K562 treated with DMSO at 1 percent for 24 hours (cell line): ENCODE measurements around the gene DDX39B. TPM values are rescaled to one million over a fixed set of nuclear protein-coding genes. Genes with fewer than 3 reads are reported as not detected.

Source experiments
- total RNA-seq: library from RNA; unstranded; fragments of 300-600 nt; gene quantifications from 2 replicates; pipeline ENCODE4 v1.2.3, GENCODE V29; 2022; ENCODE audit warnings: low read depth; ENCODE audit not compliant: insufficient read depth

Gene DDX39B
- 156 and 175 TPM in 2 replicates for total RNA-seq

GRCh38 chr6:31541658-31542521 lies at the start of gene DDX39B:
Gene DDX39B, minus strand, starts transcription at chr6:31542003. Its CDS starts 1,471 bp downstream, at chr6:31540532.

DNA sequence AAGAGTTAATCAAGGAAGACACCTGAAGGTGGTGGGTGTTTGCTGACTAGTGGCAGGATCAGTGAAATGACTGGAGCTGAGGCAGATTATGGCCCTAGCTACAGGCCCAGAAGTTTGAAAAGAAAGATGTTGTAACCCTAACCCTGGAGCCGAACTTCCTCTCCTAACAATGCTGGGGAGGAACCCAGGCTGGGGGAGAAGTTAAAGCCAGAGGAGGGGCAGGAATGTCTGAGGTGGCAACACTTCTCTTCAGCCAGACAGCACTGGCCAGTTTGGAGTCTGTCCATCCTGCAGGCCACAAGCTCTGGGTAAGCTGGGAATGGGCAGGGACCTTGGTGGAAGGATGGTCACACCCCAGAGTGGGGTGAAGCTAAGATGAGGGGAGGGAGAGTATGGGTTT lies 44.2 kb upstream of the DDX39B start, which contains the start of gene LST1:
TSS of gene LST1 (plus strand) at position 270 of the 400 bp plus-strand sequence. CDS start 1,023 bp downstream, outside the sequence.

DNA sequence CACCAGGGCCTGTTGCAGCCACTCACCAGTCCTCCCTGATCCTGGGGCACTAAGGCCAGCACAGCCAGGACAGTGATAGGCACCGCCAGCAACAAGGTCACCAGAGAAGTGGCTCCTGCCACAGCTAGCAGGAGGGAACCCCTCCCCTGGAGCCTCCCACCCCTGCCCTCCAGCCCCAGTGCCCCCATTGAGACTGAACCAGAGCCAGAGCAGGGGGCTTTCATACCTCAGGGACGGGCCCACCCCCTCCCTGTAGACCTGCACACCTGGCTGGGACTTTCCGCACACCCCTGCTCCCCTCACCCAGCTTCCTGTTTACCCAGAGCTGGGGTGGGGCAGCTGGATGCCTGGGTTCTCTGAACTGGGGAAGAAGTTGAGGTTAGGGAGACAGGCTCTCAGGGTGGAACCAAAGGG lies 40.4 kb upstream of the DDX39B start, which contains the start of gene LTB:
TSS of gene LTB (minus strand) at position 195 of the 414 bp plus-strand sequence. CDS start at position 188, 7 bp downstream.

DNA sequence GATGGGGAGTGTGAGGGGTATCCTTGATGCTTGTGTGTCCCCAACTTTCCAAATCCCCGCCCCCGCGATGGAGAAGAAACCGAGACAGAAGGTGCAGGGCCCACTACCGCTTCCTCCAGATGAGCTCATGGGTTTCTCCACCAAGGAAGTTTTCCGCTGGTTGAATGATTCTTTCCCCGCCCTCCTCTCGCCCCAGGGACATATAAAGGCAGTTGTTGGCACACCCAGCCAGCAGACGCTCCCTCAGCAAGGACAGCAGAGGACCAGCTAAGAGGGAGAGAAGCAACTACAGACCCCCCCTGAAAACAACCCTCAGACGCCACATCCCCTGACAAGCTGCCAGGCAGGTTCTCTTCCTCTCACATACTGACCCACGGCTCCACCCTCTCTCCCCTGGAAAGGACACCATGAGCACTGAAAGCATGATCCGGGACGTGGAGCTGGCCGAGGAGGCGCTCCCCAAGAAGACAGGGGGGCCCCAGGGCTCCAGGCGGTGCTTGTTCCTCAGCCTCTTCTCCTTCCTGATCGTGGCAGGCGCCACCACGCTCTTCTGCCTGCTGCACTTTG lies 33.6 kb upstream of the DDX39B start, which contains the start of gene TNF:
TSS of gene TNF (plus strand) at position 231 of the 567 bp plus-strand sequence. CDS start at position 408, 177 bp downstream.

DNA sequence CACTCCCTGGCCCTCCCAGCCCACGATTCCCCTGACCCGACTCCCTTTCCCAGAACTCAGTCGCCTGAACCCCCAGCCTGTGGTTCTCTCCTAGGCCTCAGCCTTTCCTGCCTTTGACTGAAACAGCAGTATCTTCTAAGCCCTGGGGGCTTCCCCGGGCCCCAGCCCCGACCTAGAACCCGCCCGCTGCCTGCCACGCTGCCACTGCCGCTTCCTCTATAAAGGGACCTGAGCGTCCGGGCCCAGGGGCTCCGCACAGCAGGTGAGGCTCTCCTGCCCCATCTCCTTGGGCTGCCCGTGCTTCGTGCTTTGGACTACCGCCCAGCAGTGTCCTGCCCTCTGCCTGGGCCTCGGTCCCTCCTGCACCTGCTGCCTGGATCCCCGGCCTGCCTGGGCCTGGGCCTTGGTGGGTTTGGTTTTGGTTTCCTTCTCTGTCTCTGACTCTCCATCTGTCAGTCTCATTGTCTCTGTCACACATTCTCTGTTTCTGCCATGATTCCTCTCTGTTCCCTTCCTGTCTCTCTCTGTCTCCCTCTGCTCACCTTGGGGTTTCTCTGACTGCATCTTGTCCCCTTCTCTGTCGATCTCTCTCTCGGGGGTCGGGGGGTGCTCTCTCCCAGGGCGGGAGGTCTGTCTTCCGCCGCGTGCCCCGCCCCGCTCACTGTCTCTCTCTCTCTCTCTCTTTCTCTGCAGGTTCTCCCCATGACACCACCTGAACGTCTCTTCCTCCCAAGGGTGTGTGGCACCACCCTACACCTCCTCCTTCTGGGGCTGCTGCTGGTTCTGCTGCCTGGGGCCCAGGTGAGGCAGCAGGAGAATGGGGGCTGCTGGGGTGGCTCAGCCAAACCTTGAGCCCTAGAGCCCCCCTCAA lies 30.5 kb upstream of the DDX39B start, which contains the start of gene LTA:
TSS of gene LTA (plus strand) at position 249 of the 871 bp plus-strand sequence. CDS start at position 703, 454 bp downstream.

GRCh38 chr6:31546958-31547726 lies 5.3 kb upstream of the DDX39B start, which contains the start of gene NFKBIL1:
Gene NFKBIL1, plus strand, starts transcription at chr6:31547608. Its CDS starts 87 bp downstream, at chr6:31547695.

DNA sequence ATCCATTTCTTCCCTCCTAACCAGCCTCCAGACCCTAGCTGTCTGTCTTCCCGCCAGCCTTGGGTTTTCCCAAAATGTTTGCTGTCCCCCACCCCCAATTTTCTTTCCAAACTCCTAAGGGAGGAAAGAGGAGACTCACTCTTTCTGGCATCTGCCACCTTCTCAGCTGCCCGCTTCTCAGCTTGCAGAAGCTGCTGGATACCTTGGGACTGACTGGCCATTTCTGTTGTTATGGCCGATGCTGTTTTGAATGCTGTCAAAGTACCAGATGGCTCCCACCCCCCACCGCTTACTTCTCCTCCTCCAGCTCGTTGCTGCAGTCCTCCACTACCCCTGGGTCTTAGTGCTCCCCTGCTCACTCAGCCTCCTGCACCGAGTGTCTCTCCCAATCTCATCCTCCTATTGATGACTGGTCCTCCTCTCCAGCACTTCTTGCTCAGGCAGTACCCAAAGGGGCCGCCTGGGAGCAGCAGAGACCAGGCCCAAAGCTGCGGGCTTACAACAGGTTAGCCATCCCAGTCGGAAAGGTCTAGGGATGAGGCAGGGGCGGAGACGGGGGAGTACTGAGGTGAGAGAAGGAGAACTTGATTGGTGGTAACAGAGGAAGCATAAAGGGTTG lies 4.6 kb upstream of the DDX39B start, which contains the start of gene ATP6V1G2:
TSS of gene ATP6V1G2 (minus strand) at position 270 of the 619 bp plus-strand sequence. CDS start at position 221, 49 bp downstream.

DNA sequence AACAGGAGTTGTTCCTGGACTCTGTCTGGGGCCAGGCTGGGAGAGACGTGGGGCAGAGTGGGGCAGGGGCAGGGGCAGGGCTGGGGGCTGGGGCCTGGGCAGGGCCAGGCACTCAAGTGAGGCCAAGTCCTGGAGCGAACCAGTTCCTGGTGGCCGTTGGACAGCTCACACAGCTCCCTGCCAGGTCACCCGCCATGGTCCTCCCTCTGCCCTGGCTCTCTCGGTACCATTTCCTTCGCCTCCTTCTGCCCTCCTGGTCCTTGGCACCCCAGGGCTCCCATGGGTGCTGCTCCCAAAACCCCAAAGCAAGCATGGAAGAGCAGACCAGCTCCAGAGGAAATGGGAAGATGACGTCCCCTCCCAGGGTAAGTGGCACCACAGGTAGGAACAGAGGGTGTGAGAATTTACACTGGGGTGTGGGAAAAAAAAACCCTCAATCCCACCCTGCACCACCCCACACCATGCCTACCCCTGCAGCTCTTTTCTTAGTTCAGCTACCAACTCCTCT lies 12.9 kb downstream of the DDX39B start, which contains the start of gene MCCD1:
TSS of gene MCCD1 (plus strand) at position 142 of the 508 bp plus-strand sequence. CDS start at position 195, 53 bp downstream.

GRCh38 chr6:31497531-31498476 lies 44.0 kb downstream of the DDX39B start, which contains the start of gene MICB:
Gene MICB, plus strand, starts transcription at chr6:31498145. Its CDS starts 49 bp downstream, at chr6:31498194.

Other genes starting within 250 kb of the DDX39B start
- gene HLA-B, start 184.8 kb downstream of the DDX39B start, total RNA-seq = 11.8 and 12.1 TPM in 2 replicates
- 27.3 and 32.0 TPM in 2 replicates for gene MICA, start 138.4 kb downstream of the DDX39B start, total RNA-seq
- 27.4 and 28.7 TPM in 2 replicates for gene MICB, start 43.9 kb downstream of the DDX39B start, total RNA-seq
- gene MCCD1, start 13.0 kb downstream of the DDX39B start, total RNA-seq = not detected in 2 replicates
- not detected in 2 replicates for gene ATP6V1G2, start 4.6 kb upstream of the DDX39B start, total RNA-seq
- 78.2 and 92.3 TPM in 2 replicates for gene NFKBIL1, start 5.6 kb upstream of the DDX39B start, total RNA-seq
- gene LTA, start 30.3 kb upstream of the DDX39B start, total RNA-seq = 0.42 TPM in 1 of 2 replicates, not detected in the other
- gene TNF, start 33.6 kb upstream of the DDX39B start, total RNA-seq = 0.32 and 0.80 TPM in 2 replicates
- gene LTB, start 40.4 kb upstream of the DDX39B start, total RNA-seq = 2.1 TPM in 1 of 2 replicates, not detected in the other
- gene LST1, start 44.3 kb upstream of the DDX39B start, total RNA-seq = 1.2 and 4.7 TPM in 2 replicates
- gene NCR3, start 51.0 kb upstream of the DDX39B start, total RNA-seq = 1.8 and 2.2 TPM in 2 replicates
- gene AIF1, start 73.2 kb upstream of the DDX39B start, total RNA-seq = 8.9 and 11.5 TPM in 2 replicates
- 276 and 279 TPM in 2 replicates for gene PRRC2A, start 78.7 kb upstream of the DDX39B start, total RNA-seq
- 470 and 501 TPM in 2 replicates for gene BAG6, start 110.7 kb upstream of the DDX39B start, total RNA-seq
- gene APOM, start 113.9 kb upstream of the DDX39B start, total RNA-seq = 5.6 and 8.4 TPM in 2 replicates
- 42.1 and 44.2 TPM in 2 replicates for gene C6orf47, start 118.8 kb upstream of the DDX39B start, total RNA-seq
- 62.9 and 68.1 TPM in 2 replicates for gene GPANK1, start 123.0 kb upstream of the DDX39B start, total RNA-seq
- gene CSNK2B, start 124.1 kb upstream of the DDX39B start, total RNA-seq = 569 and 630 TPM in 2 replicates
- 4.5 and 6.0 TPM in 2 replicates for gene LY6G5B, start 128.0 kb upstream of the DDX39B start, total RNA-seq
- 0.45 TPM in 1 of 2 replicates, not detected in the other for gene LY6G5C, start 139.1 kb upstream of the DDX39B start, total RNA-seq
- 104 and 110 TPM in 2 replicates for gene ABHD16A, start 161.3 kb upstream of the DDX39B start, total RNA-seq
- gene LY6G6F, start 164.9 kb upstream of the DDX39B start, total RNA-seq = not detected in 2 replicates
- not detected in 2 replicates for gene LY6G6D, start 173.3 kb upstream of the DDX39B start, total RNA-seq
- gene LY6G6C, start 179.7 kb upstream of the DDX39B start, total RNA-seq = not detected in 2 replicates
- gene MPIG6B, start 181.4 kb upstream of the DDX39B start, total RNA-seq = not detected in 2 replicates
- 60.3 and 69.2 TPM in 2 replicates for gene DDAH2, start 187.3 kb upstream of the DDX39B start, total RNA-seq
- 1,325 and 1,384 TPM in 2 replicates for gene CLIC1, start 194.5 kb upstream of the DDX39B start, total RNA-seq
- 31.2 and 34.8 TPM in 2 replicates for gene MSH5, start 198.0 kb upstream of the DDX39B start, total RNA-seq
- 4.5 and 5.1 TPM in 2 replicates for gene SAPCD1, start 220.7 kb upstream of the DDX39B start, total RNA-seq
- 5.7 and 7.6 TPM in 2 replicates for gene VWA7, start 235.3 kb upstream of the DDX39B start, total RNA-seq